ENCODE results near the gene BACE1-AS.
A peak's percentile ranks its signal among the peaks of the same experiment; 100 is the strongest.

Gene BACE1-AS

GRCh38 chr11:117327567-117328374 lies 36.6 kb downstream of the BACE1-AS start, which contains the start of gene CEP164:
Gene CEP164 (plus strand): TSS chr11:117327854. CDS start chr11:117338587, 10,733 bp downstream.
- peak; percentile 98 for DNase-seq

GRCh38 chr11:117328375-117329010 lies 37.3 kb downstream of the BACE1-AS start:
- DNase-seq = peak; percentile 74

- DNase-seq = no peak
Observed at GRCh38 chr11:117332843-117333242, 41.7 kb downstream of the BACE1-AS start.

GRCh38 chr11:117333917-117334316 lies 42.8 kb downstream of the BACE1-AS start:
- no peak for DNase-seq

- DNase-seq = no peak
Observed at GRCh38 chr11:117334896-117335295, 43.8 kb downstream of the BACE1-AS start.

- no peak for DNase-seq
Observed at GRCh38 chr11:117335399-117335798, 44.3 kb downstream of the BACE1-AS start.

- DNase-seq = no peak
Observed at GRCh38 chr11:117337076-117337475, 45.9 kb downstream of the BACE1-AS start.
